Stimulated activated effector memory CD8-positive, alpha-beta T cell treated with anti-CD3 and anti-CD28 coated beads, Interleukin-12 subunit alpha, Interleukin-12 subunit beta, amount 100 ng/mL, for 72 hours (primary cell): ENCODE data around the gene MFAP5.
A peak's percentile ranks its signal among the peaks of the same experiment; 100 is the strongest.

ENCODE experiments used
- ATAC-seq: fragments of 150-1000 bp; cut with Tn5 transposase; 2 replicates; pipeline ENCODE4 v1.10.0; 2021
- DNase-seq, 2 donors: peaks; one replicate each; pipeline ENCODE4 v3.0.0; 2021 to 2022; ENCODE audit warnings: low spot score in 2 of 2
- H3K27ac Mint-ChIP-seq: one replicate; pipeline ENCODE4 v1.8.0; 2022; ENCODE audit warnings: mild to moderate bottlenecking, mixed read lengths
- H3K36me3 Mint-ChIP-seq: one replicate; pipeline ENCODE4 v1.8.0; 2022; ENCODE audit warnings: mild to moderate bottlenecking, mixed read lengths
- H3K4me1 Mint-ChIP-seq: one replicate; pipeline ENCODE4 v1.8.0; 2022; ENCODE audit warnings: mixed read lengths
- H3K4me3 Mint-ChIP-seq: one replicate; pipeline ENCODE4 v1.8.0; 2022; ENCODE audit warnings: mild to moderate bottlenecking, mixed read lengths
- H3K9me3 Mint-ChIP-seq: one replicate; pipeline ENCODE4 v1.8.0; 2022; ENCODE audit warnings: mixed read lengths

The MFAP5 gene, protein sequence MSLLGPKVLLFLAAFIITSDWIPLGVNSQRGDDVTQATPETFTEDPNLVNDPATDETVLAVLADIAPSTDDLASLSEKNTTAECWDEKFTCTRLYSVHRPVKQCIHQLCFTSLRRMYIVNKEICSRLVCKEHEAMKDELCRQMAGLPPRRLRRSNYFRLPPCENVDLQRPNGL

GRCh38 chr12:8662593-8662992 lies at the start of gene MFAP5:
Gene MFAP5, minus strand, starts transcription at chr12:8662826. Its CDS starts 722 bp downstream, at chr12:8662104.
- H3K4me3 Mint-ChIP-seq: no peak within 1 kb of the TSS
- no peaks in the 10 kb centered on the region for H3K4me1 Mint-ChIP-seq
- H3K36me3 Mint-ChIP-seq: no peaks in the 10 kb centered on the region
- H3K27ac Mint-ChIP-seq: no peak within 1 kb of the TSS
- DNase-seq (no peak), ATAC-seq (no peak)
- no peaks in the 10 kb centered on the region for H3K9me3 Mint-ChIP-seq

- no peaks in the 10 kb centered on the region for H3K36me3 Mint-ChIP-seq
- no peak overlapping the region for H3K27ac Mint-ChIP-seq
- H3K9me3 Mint-ChIP-seq: no peaks in the 10 kb centered on the region
- H3K4me3 Mint-ChIP-seq: no peak overlapping the region
- H3K4me1 Mint-ChIP-seq: no peaks in the 10 kb centered on the region
- DNase-seq: no peak
- ATAC-seq: no peak
Measured at GRCh38 chr12:8709124-8709830, 46.7 kb upstream of the MFAP5 start.

DNA sequence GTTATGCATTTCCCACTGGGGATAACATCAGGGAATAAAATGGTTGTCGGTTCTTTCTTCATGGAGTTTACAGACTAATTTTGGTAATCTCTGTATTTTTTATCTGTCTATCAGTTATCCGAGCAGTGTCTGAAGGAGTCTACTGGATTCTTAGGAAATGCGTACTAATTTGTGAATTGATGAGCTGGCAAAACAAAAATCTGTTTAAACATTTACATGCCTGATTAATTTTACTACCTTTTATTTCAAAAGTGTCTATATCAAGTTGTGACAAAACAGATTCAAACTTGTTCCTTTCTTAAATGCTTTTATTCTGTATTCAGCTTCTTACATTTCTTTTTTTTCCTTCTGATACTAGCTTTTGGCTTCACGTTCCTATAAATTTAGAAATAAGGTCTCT lies 39.5 kb upstream of the MFAP5 start:
- ATAC-seq (no peak), DNase-seq (no peak)
- H3K4me3 Mint-ChIP-seq: no peak overlapping the region
- H3K9me3 Mint-ChIP-seq: no peaks in the 10 kb centered on the region
- H3K27ac Mint-ChIP-seq: no peak overlapping the region
- peaks cover 13% of the 10 kb centered on the region for H3K4me1 Mint-ChIP-seq
- peaks cover 6% of the 10 kb centered on the region for H3K36me3 Mint-ChIP-seq

- no peaks in the 10 kb centered on the region for H3K9me3 Mint-ChIP-seq
- H3K4me1 Mint-ChIP-seq: peaks cover 19% of the 10 kb centered on the region
- no peak for DNase-seq
- H3K4me3 Mint-ChIP-seq: no peak overlapping the region
- no peak overlapping the region for H3K27ac Mint-ChIP-seq
- peaks cover 6% of the 10 kb centered on the region for H3K36me3 Mint-ChIP-seq
- no peak for ATAC-seq
Measured at GRCh38 chr12:8701046-8701660, 38.5 kb upstream of the MFAP5 start.

DNA sequence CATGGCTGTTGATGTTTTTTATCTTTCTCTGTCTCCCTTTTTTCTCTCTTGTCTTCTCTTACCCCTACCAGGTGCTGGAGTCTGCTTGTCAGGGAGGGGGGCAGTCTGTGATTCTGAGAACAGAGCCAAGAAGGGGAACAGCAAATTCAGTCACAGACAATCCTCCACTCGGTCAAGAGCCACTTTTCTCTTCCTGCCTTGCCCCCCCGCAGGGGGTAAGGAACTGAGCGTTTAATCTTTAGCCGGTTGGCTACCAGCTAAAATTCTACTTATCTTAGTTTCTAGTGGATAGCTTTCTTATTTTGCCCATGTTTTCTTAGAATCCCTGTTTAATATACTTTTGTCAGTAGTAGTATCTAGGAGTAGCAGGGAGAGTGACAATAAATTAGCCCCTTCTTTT lies 37.1 kb upstream of the MFAP5 start:
- peaks cover 6% of the 10 kb centered on the region for H3K36me3 Mint-ChIP-seq
- ATAC-seq: no peak
- no peak for DNase-seq
- H3K4me3 Mint-ChIP-seq: peak overlapping the region; percentile 81
- no peaks in the 10 kb centered on the region for H3K9me3 Mint-ChIP-seq
- peaks cover 19% of the 10 kb centered on the region for H3K4me1 Mint-ChIP-seq
- H3K27ac Mint-ChIP-seq: no peak overlapping the region

DNA sequence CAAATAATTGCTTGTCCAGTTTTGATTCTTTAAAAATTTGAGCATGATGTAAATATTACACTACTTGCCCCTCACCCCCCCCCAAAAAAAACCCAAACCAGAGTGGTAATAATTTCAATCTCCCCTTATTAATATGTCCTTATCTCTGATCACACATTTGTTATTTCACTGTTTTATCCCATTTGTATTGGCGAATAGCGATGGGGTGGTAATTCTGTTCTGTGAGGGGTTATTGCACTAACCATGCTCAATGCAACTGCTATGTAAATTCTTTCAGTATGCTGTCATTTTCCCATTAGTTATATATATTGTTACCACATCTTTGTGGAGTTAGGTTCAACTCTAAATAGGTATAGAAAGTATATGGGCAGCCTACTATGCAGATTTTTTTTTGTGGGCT lies 36.3 kb upstream of the MFAP5 start:
- DNase-seq: no peak
- peak overlapping the region; percentile 29 for H3K27ac Mint-ChIP-seq
- no peaks in the 10 kb centered on the region for H3K9me3 Mint-ChIP-seq
- ATAC-seq: no peak
- H3K36me3 Mint-ChIP-seq: peaks cover 6% of the 10 kb centered on the region
- H3K4me3 Mint-ChIP-seq: peak overlapping the region; percentile 81
- H3K4me1 Mint-ChIP-seq: peaks cover 19% of the 10 kb centered on the region

- ATAC-seq (peak; percentile 68), DNase-seq (peak; percentile 24 to 74)
- Mint-ChIP-seq H3K4me1 (peaks cover 19% of the 10 kb centered on the region), H3K36me3 (peaks cover 6% of the 10 kb centered on the region), H3K4me3 (peak overlapping the region; percentile 81), H3K27ac (peak overlapping the region; percentile 29), H3K9me3 (no peaks in the 10 kb centered on the region)
Measured at GRCh38 chr12:8698132-8698851, 35.7 kb upstream of the MFAP5 start.

DNA sequence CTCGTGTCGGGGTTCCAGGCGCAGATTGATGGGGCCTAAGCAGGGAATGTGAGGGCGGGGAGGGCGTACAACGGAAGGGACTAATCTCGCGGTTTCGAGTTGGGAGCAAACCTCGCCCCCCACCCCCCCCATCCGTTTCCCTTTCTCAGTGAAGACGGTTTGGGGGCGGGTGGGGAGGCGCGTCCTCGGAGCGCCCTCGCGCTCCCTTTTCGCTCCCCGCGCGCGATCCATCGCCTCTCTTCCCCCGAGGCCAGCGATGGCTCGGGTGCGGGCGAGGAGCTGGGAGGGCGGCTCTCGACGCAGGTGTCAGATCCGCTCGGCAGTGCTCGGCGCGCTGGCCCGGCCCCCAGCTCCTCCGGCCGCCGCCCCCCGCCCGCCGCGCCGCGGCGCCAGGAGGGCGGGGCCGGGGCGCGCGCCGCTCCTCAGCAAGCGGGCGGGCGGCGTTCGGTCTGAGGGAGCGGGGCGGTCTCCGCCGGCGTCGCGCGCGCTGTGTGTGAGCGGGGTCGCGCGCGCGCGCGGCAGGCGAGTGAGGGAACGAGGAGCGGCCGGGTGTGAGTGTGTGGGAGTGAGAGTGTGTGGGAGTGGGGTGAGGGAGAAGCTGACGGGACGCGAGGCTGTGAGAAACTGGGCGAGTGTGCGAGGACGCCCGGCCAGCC lies 35.0 kb upstream of the MFAP5 start, which contains the start of gene RIMKLB:
RIMKLB (plus strand) TSS at position 516 of the 656 bp plus-strand sequence. CDS start 15,876 bp downstream, outside the sequence.
- Mint-ChIP-seq H3K4me3 (peak within 1 kb of the TSS; percentile 81), H3K27ac (peak within 1 kb of the TSS; percentile 29), H3K4me1 (peaks cover 19% of the 10 kb centered on the region), H3K9me3 (no peaks in the 10 kb centered on the region), H3K36me3 (peaks cover 6% of the 10 kb centered on the region)
- ATAC-seq: peak; percentile 93
- DNase-seq: peak; percentile 48 to 75

- H3K27ac Mint-ChIP-seq: peak overlapping the region; percentile 29
- ATAC-seq (peak; percentile 28), DNase-seq (no peak)
- no peaks in the 10 kb centered on the region for H3K9me3 Mint-ChIP-seq
- peaks cover 19% of the 10 kb centered on the region for H3K4me1 Mint-ChIP-seq
- peak overlapping the region; percentile 81 for H3K4me3 Mint-ChIP-seq
- peaks cover 6% of the 10 kb centered on the region for H3K36me3 Mint-ChIP-seq
Measured at GRCh38 chr12:8697120-8697475, 34.5 kb upstream of the MFAP5 start.

GRCh38 chr12:8696442-8697090 lies 33.9 kb upstream of the MFAP5 start:
- Mint-ChIP-seq H3K4me1 (peaks cover 19% of the 10 kb centered on the region), H3K27ac (peak overlapping the region; percentile 29), H3K9me3 (no peaks in the 10 kb centered on the region), H3K4me3 (peak overlapping the region; percentile 81), H3K36me3 (peaks cover 6% of the 10 kb centered on the region)
- no peak for ATAC-seq
- no peak for DNase-seq

- DNase-seq (no peak), ATAC-seq (no peak)
- H3K4me1 Mint-ChIP-seq: peaks cover 19% of the 10 kb centered on the region
- H3K9me3 Mint-ChIP-seq: no peaks in the 10 kb centered on the region
- no peak overlapping the region for H3K27ac Mint-ChIP-seq
- H3K36me3 Mint-ChIP-seq: peaks cover 6% of the 10 kb centered on the region
- H3K4me3 Mint-ChIP-seq: no peak overlapping the region
Measured at GRCh38 chr12:8695116-8695515, 32.5 kb upstream of the MFAP5 start.

DNA sequence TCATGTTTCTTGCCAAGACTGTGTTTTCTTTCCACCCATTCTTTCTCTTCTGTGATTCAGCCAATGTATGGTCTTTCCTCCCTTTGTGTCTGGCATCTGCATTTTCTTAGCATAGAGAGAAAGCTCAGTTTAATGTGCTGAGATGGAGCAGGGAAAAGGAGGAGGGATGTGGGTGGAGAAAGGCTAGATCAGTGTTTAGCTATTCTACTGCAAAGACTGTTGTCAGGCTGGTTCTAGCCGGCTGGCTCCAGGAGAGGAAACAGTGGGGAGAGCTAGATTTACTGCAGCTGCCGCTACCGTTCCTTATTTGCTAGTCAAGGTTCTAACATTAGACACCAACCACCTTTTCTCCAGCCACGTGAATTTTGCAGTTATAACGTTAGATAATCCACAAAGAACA lies 29.9 kb upstream of the MFAP5 start:
- ATAC-seq: no peak
- no peaks in the 10 kb centered on the region for H3K36me3 Mint-ChIP-seq
- no peak overlapping the region for H3K27ac Mint-ChIP-seq
- no peaks in the 10 kb centered on the region for H3K9me3 Mint-ChIP-seq
- peaks cover 7% of the 10 kb centered on the region for H3K4me1 Mint-ChIP-seq
- DNase-seq: no peak
- H3K4me3 Mint-ChIP-seq: no peak overlapping the region

DNA sequence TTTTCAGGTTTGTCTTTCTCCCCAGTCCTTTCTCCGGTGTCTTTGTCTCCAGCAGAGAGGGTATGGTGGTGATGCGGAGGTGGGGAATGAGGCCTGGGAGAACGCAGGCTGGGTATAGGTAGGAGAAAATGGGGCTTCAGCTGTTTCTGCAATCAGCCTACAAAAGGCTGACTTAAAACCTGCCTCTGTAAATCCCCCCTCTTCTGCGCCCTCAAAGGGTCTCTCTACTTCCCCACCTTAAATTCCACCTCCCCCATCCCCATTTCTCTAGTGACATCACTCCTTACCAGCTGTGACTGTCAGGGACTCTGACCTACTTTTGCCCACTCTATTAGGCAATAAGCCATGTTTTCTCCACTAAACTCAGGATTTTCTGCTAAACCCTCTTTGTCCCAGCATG lies 27.1 kb upstream of the MFAP5 start:
- ATAC-seq: no peak
- H3K4me1 Mint-ChIP-seq: no peaks in the 10 kb centered on the region
- DNase-seq: no peak
- no peaks in the 10 kb centered on the region for H3K9me3 Mint-ChIP-seq
- no peak overlapping the region for H3K4me3 Mint-ChIP-seq
- no peak overlapping the region for H3K27ac Mint-ChIP-seq
- H3K36me3 Mint-ChIP-seq: no peaks in the 10 kb centered on the region

GRCh38 chr12:8687846-8688601 lies 25.4 kb upstream of the MFAP5 start:
- Mint-ChIP-seq H3K4me1 (no peaks in the 10 kb centered on the region), H3K9me3 (no peaks in the 10 kb centered on the region), H3K36me3 (no peaks in the 10 kb centered on the region), H3K27ac (no peak overlapping the region), H3K4me3 (no peak overlapping the region)
- DNase-seq: no peak
- ATAC-seq: no peak
